HUES64 (cell line): ENCODE results near the gene CCDC78.
"Not testable (repeated sequence)": the region's sequence is repeated elsewhere in the genome, so short reads cannot be mapped to it uniquely, and the experiment has no call there.

Experiments used
- H3K27ac ChIP-seq: 2 replicates; pipeline ENCODE4 v1.7.0; 2013; ENCODE audit warnings: low read depth, low read length, inconsistent platforms
- H3K27me3 ChIP-seq: 2 replicates; pipeline ENCODE4 v1.6.1; 2013; ENCODE audit warnings: mild to moderate bottlenecking, low read length; ENCODE audit not compliant: insufficient read depth
- H3K36me3 ChIP-seq: 2 replicates; pipeline ENCODE4 v1.6.1; 2013; ENCODE audit warnings: mild to moderate bottlenecking, low read length; ENCODE audit not compliant: insufficient read depth
- H3K4me1 ChIP-seq: 2 replicates; pipeline ENCODE4 v1.6.1; 2013; ENCODE audit warnings: mild to moderate bottlenecking, low read length, moderate library complexity; ENCODE audit not compliant: insufficient read depth
- H3K4me3 ChIP-seq: 2 replicates; pipeline ENCODE4 v1.5.1; 2013; ENCODE audit warnings: mild to moderate bottlenecking, low read length, moderate library complexity
- H3K9ac ChIP-seq: 2 replicates; pipeline ENCODE4 v1.6.1; 2013; ENCODE audit warnings: mild to moderate bottlenecking, low read depth, low read length
- H3K9me3 ChIP-seq: 2 replicates; pipeline ENCODE4 v1.6.1; 2013; ENCODE audit warnings: low read depth, low read length; ENCODE audit not compliant: insufficient read depth
- WGBS: fragments of 150-250, 120-280 bp; methylation state at CpG from one replicate; pipeline ENCODE4 v1.1.7; 2013; ENCODE audit warnings: missing lambda C conversion rate; 5-methylcytosine and 5-hydroxymethylcytosine counted together

CCDC78 gene

GRCh38 chr16:759110-759910 is 33.1 kb upstream of the CCDC78 start:
- H3K27ac ChIP-seq, result no peak overlapping the region
- no peaks in the 10 kb centered on the region for H3K36me3 ChIP-seq
- H3K4me1 ChIP-seq, result no peaks in the 10 kb centered on the region
- H3K27me3 ChIP-seq, result no peaks in the 10 kb centered on the region
- no peak overlapping the region for H3K9ac ChIP-seq
- no peak overlapping the region for H3K4me3 ChIP-seq
- 93% methylated on average over 34 of the region's 34 CpGs for WGBS
- H3K9me3 ChIP-seq, result no peaks in the 10 kb centered on the region

DNA sequence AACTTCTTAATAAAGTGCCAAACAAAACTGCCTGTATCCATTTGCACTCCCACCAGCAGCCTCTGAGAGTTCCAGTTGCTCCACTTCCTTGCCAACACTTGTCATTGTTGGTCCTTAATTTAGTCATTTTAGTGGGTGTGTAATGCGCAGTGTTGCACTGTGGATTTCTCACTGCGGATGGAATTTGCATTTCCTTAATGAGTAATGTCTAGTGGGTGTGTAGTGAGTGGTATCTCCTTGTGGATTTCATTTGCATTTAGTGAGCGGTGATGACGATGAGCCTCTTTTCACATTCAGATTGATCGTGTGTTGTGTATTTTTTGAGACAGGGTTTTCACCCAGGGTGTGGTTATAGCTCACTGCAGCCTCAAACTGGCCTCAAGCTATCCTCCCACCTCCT is 30.2 kb upstream of the CCDC78 start:
- Histone ChIP-seq H3K27me3 (no peaks in the 10 kb centered on the region), H3K4me3 (no peak overlapping the region), H3K9me3 (no peaks in the 10 kb centered on the region), H3K4me1 (peaks cover 8% of the 10 kb centered on the region), H3K36me3 (no peaks in the 10 kb centered on the region), H3K27ac (no peak overlapping the region), H3K9ac (no peak overlapping the region)
- WGBS, result 95% methylated on average over 5 of the region's 5 CpGs

- H3K4me3 ChIP-seq, result no peak overlapping the region
- no peak overlapping the region for H3K27ac ChIP-seq
- H3K9ac ChIP-seq, result no peak overlapping the region
- H3K9me3 ChIP-seq, result no peaks in the 10 kb centered on the region
- H3K36me3 ChIP-seq, result no peaks in the 10 kb centered on the region
- 80% methylated on average over 11 of the region's 11 CpGs for WGBS
- H3K4me1 ChIP-seq, result peaks cover 8% of the 10 kb centered on the region
- H3K27me3 ChIP-seq, result no peaks in the 10 kb centered on the region
Observed at GRCh38 chr16:754656-755055, 28.4 kb upstream of the CCDC78 start.

- WGBS, result 95% methylated on average over 11 of the region's 11 CpGs
- H3K9me3 ChIP-seq, H3K27ac ChIP-seq, H3K4me3 ChIP-seq, H3K36me3 ChIP-seq, H3K4me1 ChIP-seq, H3K9ac ChIP-seq, H3K27me3 ChIP-seq: not testable (repeated sequence)
Observed at GRCh38 chr16:754121-754607, 27.9 kb upstream of the CCDC78 start.

DNA sequence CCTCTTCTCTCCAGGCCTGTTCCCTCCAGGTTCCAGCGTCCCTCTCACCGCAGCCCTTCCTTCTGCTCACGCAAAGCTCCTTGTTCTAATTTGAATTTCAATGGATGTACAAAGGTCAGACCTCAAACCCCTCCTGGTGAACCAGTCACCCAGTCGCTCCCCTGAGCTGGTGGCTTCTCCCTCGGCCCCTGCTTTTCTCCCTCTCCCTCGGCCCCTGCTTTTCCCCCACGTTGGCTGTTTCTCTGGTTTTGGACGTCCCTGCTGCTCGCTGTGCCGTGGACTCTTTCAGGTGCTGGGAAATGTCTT is 25.7 kb upstream of the CCDC78 start:
- Histone ChIP-seq H3K9ac (no peak overlapping the region), H3K27me3 (no peaks in the 10 kb centered on the region), H3K27ac (no peak overlapping the region), H3K4me3 (no peak overlapping the region), H3K4me1 (peaks cover 8% of the 10 kb centered on the region), H3K9me3 (no peaks in the 10 kb centered on the region), H3K36me3 (no peaks in the 10 kb centered on the region)
- 23% methylated on average over 10 of the region's 10 CpGs for WGBS

- Histone ChIP-seq H3K4me3 (no peak overlapping the region), H3K4me1 (peaks cover 8% of the 10 kb centered on the region), H3K9ac (no peak overlapping the region), H3K36me3 (no peaks in the 10 kb centered on the region), H3K27ac (no peak overlapping the region), H3K27me3 (no peaks in the 10 kb centered on the region), H3K9me3 (no peaks in the 10 kb centered on the region)
- 66% methylated on average over 39 of the region's 39 CpGs for WGBS
Observed at GRCh38 chr16:751152-752006, 25.1 kb upstream of the CCDC78 start.

DNA sequence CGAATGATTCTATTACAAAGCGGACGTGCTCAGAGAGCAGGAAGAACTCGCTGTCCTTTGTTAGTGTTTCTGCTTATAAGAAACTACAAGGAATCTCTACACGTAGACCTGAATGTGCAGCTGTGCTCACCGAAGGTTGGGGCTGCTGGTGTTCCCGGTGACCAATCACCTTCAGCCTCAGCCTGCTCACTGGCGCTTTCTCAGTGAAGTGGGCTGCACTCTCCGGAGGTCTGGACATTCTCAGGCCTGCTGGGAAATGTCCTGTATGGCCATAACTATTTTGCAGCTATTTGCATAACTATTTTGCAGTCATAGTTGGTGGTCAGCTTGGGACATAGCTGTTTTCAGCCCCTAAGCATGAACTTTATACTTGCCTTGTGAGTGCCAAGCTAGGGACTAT is 24.2 kb upstream of the CCDC78 start:
- WGBS, result 80% methylated on average over 9 of the region's 9 CpGs
- no peaks in the 10 kb centered on the region for H3K36me3 ChIP-seq
- no peaks in the 10 kb centered on the region for H3K27me3 ChIP-seq
- H3K9me3 ChIP-seq, result no peaks in the 10 kb centered on the region
- H3K27ac ChIP-seq, result no peak overlapping the region
- no peak overlapping the region for H3K4me3 ChIP-seq
- H3K4me1 ChIP-seq, result peaks cover 8% of the 10 kb centered on the region
- H3K9ac ChIP-seq, result no peak overlapping the region

GRCh38 chr16:749010-749409 is 22.8 kb upstream of the CCDC78 start:
- H3K27ac ChIP-seq, result no peak overlapping the region
- H3K9ac ChIP-seq, result no peak overlapping the region
- H3K4me3 ChIP-seq, result no peak overlapping the region
- no peaks in the 10 kb centered on the region for H3K9me3 ChIP-seq
- peaks cover 8% of the 10 kb centered on the region for H3K4me1 ChIP-seq
- H3K36me3 ChIP-seq, result no peaks in the 10 kb centered on the region
- no peaks in the 10 kb centered on the region for H3K27me3 ChIP-seq
- 96% methylated on average over 6 of the region's 6 CpGs for WGBS

DNA sequence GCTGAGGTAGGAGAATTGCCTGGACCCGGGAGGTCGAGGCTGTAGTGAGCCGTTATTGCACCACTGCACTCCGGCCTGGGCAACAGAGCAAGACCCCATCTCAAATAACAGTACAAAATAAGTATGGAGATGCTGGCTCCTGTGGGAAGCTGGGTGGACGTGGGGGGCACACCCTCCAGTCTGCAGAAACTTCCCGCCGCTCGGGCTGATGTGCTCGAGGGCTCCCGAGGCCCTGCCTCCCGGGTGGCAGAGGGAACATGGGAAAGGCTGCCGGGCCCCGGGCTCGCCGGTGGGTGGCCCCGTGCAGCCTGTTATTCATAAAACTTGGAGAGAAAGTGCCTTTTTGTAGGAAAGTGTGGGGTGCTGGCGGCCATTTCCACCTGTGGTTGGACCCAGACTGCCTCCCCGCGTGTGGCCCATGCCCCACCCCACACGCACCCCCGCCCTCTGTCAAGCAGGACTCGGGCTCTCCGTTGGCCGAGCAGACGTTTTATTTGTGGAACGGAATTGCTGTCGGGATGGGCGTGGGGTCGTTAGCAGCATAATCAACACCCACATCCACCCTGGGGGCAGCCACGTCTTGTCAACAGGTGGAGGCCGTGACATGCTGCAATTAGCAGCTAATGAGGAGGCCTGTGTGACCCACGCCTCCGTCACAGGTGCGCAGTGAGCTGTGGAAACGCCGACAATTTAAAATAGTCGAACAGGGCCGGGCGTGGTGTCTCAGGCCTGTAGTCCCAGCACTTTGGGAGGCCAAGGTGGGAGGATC is 21.9 kb upstream of the CCDC78 start:
- Histone ChIP-seq H3K9me3 (no peaks in the 10 kb centered on the region), H3K27ac (no peak overlapping the region), H3K4me3 (no peak overlapping the region), H3K27me3 (no peaks in the 10 kb centered on the region), H3K9ac (no peak overlapping the region), H3K4me1 (peaks cover 8% of the 10 kb centered on the region), H3K36me3 (no peaks in the 10 kb centered on the region)
- 92% methylated on average over 39 of the region's 39 CpGs for WGBS

DNA sequence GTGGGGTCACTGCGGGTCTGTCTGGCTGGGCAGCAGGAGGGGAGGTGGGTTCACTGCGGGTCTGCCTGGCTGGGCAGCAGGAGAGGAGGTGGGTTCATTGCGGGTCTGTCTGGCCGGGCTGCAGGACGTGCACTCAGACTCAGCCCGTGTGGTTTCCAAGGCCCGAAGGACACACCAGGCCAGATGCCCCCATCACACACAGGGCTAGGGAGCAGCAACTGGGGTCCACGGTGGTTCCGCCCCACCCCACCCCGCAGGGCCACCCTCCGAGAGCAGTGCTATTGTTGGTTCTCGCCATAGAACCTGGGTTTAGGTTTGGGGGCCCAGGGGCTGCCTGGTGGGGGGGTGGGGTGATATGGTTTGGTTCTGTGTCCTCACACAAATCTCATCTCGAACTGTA is 20.4 kb upstream of the CCDC78 start:
- Histone ChIP-seq H3K27me3 (no peaks in the 10 kb centered on the region), H3K9ac (no peak overlapping the region), H3K4me3 (no peak overlapping the region), H3K9me3 (no peaks in the 10 kb centered on the region), H3K36me3 (no peaks in the 10 kb centered on the region), H3K4me1 (peaks cover 2% of the 10 kb centered on the region; the same call in 1 of the 2 replicates), H3K27ac (no peak overlapping the region)
- 84% methylated on average over 13 of the region's 13 CpGs for WGBS

DNA sequence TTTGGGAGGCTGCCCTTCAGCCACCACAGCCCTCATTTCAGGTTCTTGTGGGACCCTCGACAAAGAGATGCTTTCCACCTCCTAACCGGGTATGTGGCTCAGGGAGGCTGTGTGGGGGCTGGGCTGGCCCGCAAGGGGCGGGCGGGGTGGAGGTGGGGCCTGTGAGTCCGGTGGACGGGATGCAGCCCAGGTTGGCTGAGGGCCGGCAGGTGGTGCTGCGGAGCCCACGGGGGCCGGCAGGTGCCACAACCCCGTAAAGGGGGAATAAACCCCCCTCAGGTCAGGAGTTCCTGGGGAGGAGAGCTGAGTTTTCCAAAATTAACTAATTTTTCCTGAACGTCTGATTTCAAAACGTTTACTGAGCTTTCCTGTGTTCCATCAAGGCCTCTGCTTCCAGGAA is 19.5 kb upstream of the CCDC78 start:
- Histone ChIP-seq H3K27ac (no peak overlapping the region), H3K9me3 (no peaks in the 10 kb centered on the region), H3K4me3 (no peak overlapping the region), H3K4me1 (no peaks in the 10 kb centered on the region), H3K9ac (no peak overlapping the region), H3K36me3 (no peaks in the 10 kb centered on the region), H3K27me3 (no peaks in the 10 kb centered on the region)
- WGBS, result 4% methylated on average over 14 of the region's 14 CpGs
